Naive thymus-derived CD8-positive, alpha-beta T cell (primary cell): ENCODE measurements around the gene DRAM1. TPM values are rescaled to one million over a fixed set of nuclear protein-coding genes. Genes with fewer than 3 reads are reported as not detected.

ENCODE experiments used
- ATAC-seq, 2 donors: fragments of 150-1000 bp; cut with Tn5 transposase in 1 of 2; sonication (Bioruptor Pico), chemical (Tn5 transposase) in 1 of 2; 1 replicate in 1 of 2; 2 replicates in 1 of 2; pipeline ENCODE4 v1.10.0; 2021; ENCODE audit warnings: mild to moderate bottlenecking in 2 of 2, moderate library complexity in 2 of 2
- POLR2A ChIA-PET: fragments of 350-600 bp; sonication (Branson Sonifier 250); formaldehyde crosslinking; loops from one replicate; lab custom pipeline; 2021; ENCODE audit warnings: antibody characterized with exemption; lab: Charles Lee
- DNase-seq, 10 donors: peaks; one replicate each; pipeline versions ENCODE4 v3.0.0 to v3.0.0-alpha.2; 2020 to 2022
- H3K27ac Mint-ChIP-seq, 10 donors: one replicate each; pipeline ENCODE4 v1.8.0; 2020 to 2022; ENCODE audit warnings: mild to moderate bottlenecking in 10 of 10, mixed read lengths in 10 of 10, moderate library complexity in 4 of 10, inconsistent platforms in 1 of 10
- H3K27me3 Mint-ChIP-seq, 5 donors: one replicate each; pipeline ENCODE4 v1.8.0; 2021 to 2022; ENCODE audit warnings: mixed read lengths in 5 of 5
- H3K36me3 Mint-ChIP-seq, 3 donors: one replicate each; pipeline ENCODE4 v1.8.0; 2020 to 2022; ENCODE audit warnings: mixed read lengths in 3 of 3, mild to moderate bottlenecking in 2 of 3, inconsistent platforms in 1 of 3
- H3K4me1 Mint-ChIP-seq, 4 donors: one replicate each; pipeline ENCODE4 v1.8.0; 2021 to 2022; ENCODE audit warnings: mixed read lengths in 4 of 4
- H3K4me3 Mint-ChIP-seq, 10 donors: one replicate each; pipeline ENCODE4 v1.8.0; 2020 to 2022; ENCODE audit warnings: mild to moderate bottlenecking in 10 of 10, mixed read lengths in 10 of 10, moderate library complexity in 6 of 10, inconsistent platforms in 1 of 10
- H3K9me3 Mint-ChIP-seq, 9 donors: one replicate each; pipeline ENCODE4 v1.8.0; 2020 to 2022; ENCODE audit warnings: mixed read lengths in 9 of 9, mild to moderate bottlenecking in 3 of 9, inconsistent platforms in 1 of 9, moderate library complexity in 1 of 9
- polyA plus RNA-seq, 3 donors: library from polyadenylated mRNA; unstranded; fragments of 300-500 nt; fragmentation: Illumina TruSeq; gene quantifications; one replicate each; pipeline ENCODE4 v1.2.3, GENCODE V29; 2021
- total RNA-seq, 8 experiments: library from RNA in 2 of 8; stranded (reverse) in 2 of 8; gene quantifications; one replicate each; pipeline ENCODE4 v1.2.3 and lab custom pipeline; 2021 to 2026

DRAM1 gene
- total RNA-seq (1 to 10 TPM; 1.6 to 3.3 TPM), polyA plus RNA-seq (1 to 10 TPM; 1.2 to 1.8 (median 1.5) TPM), total RNA-seq (lab: John Stamatoyannopoulos, UW) (1.9 to 3.6 (median 2.6) reads per million in 6 experiments)

DNA sequence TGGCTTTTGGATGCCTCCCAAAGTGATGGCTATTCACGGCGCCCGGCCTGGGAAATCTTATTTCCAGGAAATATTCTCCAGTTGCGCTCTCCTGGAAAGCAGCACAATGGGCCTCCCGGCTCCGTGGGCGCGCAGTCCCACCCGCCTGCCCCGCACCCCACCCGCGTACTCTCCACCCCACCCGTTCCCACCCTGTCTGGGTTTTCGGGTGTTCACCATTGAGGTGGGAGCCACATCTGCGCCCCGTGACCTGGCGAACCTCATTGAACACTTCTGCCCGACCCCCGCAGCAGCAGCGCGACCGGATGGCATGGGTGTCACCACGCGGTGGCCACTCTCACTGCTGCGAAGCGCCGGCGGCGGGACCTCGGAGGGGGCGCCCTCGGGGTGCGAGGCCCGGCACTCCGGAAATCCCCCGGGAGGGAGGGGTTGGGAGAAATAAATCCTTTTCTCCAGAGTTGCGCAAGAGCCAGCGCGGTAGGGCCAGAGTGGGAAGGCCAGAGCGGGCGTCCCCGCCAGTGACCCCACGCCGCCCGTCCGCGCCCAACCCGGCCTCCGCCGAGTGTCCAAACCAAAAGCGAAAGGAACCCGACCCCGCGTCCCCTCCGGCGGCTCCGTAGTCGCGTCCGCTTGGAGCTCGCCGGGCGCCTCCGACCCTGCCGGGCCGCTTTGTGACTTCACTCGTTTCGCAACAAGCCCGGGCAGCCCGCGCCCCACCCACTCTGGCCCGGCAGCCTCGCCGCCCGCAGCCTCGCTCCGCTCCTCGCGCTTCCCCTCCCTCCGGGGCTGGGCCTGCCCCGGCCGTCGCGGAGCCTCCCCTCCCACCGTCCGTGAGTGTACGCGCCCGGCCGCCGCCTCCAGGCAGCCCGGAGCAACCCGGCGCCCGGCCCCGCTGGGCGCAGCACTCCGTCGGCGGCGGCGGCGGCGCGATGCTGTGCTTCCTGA, at the start of gene DRAM1:
Gene DRAM1 (plus strand): TSS at position 720 of the 945 bp plus-strand sequence. CDS start 210 bp downstream, at position 930.
- peak within 1 kb of the TSS; percentile 84 to 95 (median 90) for H3K27ac Mint-ChIP-seq
- H3K4me3 Mint-ChIP-seq: peak within 1 kb of the TSS; percentile 82 to 97 (median 87)
- POLR2A ChIA-PET: interaction anchor here (1.1 to 1.9 kb wide), 2 partner anchors 47 to 54 kb away, joined by 5 to 9 read pairs; partner anchors contain the start of gene GNPTAB
- DNase-seq: peak; percentile 47 to 80 (median 68)
- no peaks in the 10 kb centered on the region for H3K36me3 Mint-ChIP-seq
- ATAC-seq: peak; percentile 80 to 81
- H3K27me3 Mint-ChIP-seq: no peaks in the 10 kb centered on the region
- H3K9me3 Mint-ChIP-seq: no peaks in the 10 kb centered on the region
- H3K4me1 Mint-ChIP-seq: peaks cover 14 to 19% (median 17%) of the 10 kb centered on the region in 4 donors

- no peak for ATAC-seq
- no peaks in the 10 kb centered on the region for H3K9me3 Mint-ChIP-seq
- no peaks in the 10 kb centered on the region for H3K27me3 Mint-ChIP-seq
- DNase-seq: no peak
- POLR2A ChIA-PET: interaction anchor here (1.6 to 3.1 kb wide), 2 partner anchors 9 to 55 kb away, joined by 4 to 26 read pairs; no protein-coding TSS in a partner anchor
- peaks cover 24 to 69% (median 58%) of the 10 kb centered on the region in 4 donors for H3K4me1 Mint-ChIP-seq
- no peaks in the 10 kb centered on the region for H3K36me3 Mint-ChIP-seq
- peak overlapping the region; percentile 88 to 99 (median 98) for H3K4me3 Mint-ChIP-seq
- H3K27ac Mint-ChIP-seq: peak overlapping the region in 9 of 10 donors; percentile 4 to 98 (median 91)
These were observed 48.8 kb upstream of the DRAM1 start for GRCh38 chr12:101828463-101829196.

- Mint-ChIP-seq H3K27me3 (no peaks in the 10 kb centered on the region), H3K4me1 (peaks cover 20 to 58% (median 48%) of the 10 kb centered on the region in 4 donors), H3K9me3 (no peaks in the 10 kb centered on the region), H3K36me3 (no peaks in the 10 kb centered on the region), H3K4me3 (peak overlapping the region; percentile 88 to 99 (median 98)), H3K27ac (peak overlapping the region; percentile 91 to 98 (median 96))
- no peak for ATAC-seq
- DNase-seq: no peak
- POLR2A ChIA-PET: interaction anchor here (0.6 to 3.1 kb wide), 14 partner anchors 8 to 421 kb away, joined by 3 to 26 read pairs (median 6); partner anchors contain the start of genes ARL1 and DRAM1
These were observed 47.6 kb upstream of the DRAM1 start for GRCh38 chr12:101829639-101830366.

- Mint-ChIP-seq H3K4me1 (peaks cover 14 to 50% (median 39%) of the 10 kb centered on the region in 4 donors), H3K9me3 (no peaks in the 10 kb centered on the region), H3K27me3 (no peaks in the 10 kb centered on the region), H3K27ac (peak within 1 kb of the TSS; percentile 91 to 98 (median 96)), H3K36me3 (no peaks in the 10 kb centered on the region), H3K4me3 (peak within 1 kb of the TSS; percentile 88 to 99 (median 98))
- DNase-seq: peak; percentile 92 to 97 (median 95)
- POLR2A ChIA-PET: interaction anchor here (0.6 to 3.1 kb wide), 17 partner anchors 8 to 422 kb away, joined by 3 to 26 read pairs (median 5); partner anchors contain the start of genes ARL1 and DRAM1
- peak; percentile 85 to 86 for ATAC-seq
These were observed 46.7 kb upstream of the DRAM1 start, which contains the start of gene GNPTAB for GRCh38 chr12:101830367-101831325. TSS of gene GNPTAB (minus strand) at chr12:101830959. CDS start at chr12:101830675, 284 bp downstream.

DNA sequence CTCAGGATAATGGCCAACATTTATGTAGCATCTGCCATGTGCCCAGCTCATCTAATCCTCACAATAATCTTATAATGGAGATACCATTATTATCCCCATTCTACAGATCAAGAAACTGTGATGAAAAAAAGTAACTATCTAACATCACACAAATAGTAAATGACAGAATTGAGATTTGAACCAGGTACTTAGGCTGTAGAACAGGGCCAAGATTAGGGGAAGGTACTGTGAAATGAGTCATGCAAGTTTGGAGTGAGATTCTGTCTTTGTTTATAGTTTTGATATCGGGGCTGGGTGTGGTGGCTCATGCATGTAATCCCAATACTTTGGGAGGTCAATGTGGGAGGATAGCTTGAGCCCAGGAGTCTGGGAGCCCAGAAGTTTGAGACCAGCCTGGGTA, 45.4 kb upstream of the DRAM1 start:
- Mint-ChIP-seq H3K9me3 (no peaks in the 10 kb centered on the region), H3K4me3 (peak overlapping the region in 1 of 10 donors; percentile 26), H3K27ac (peak overlapping the region in 4 of 10 donors; percentile 16 to 76 (median 20)), H3K4me1 (peaks cover 14 to 39% (median 29%) of the 10 kb centered on the region in 4 donors), H3K27me3 (no peaks in the 10 kb centered on the region), H3K36me3 (no peaks in the 10 kb centered on the region)
- no peak for ATAC-seq
- POLR2A ChIA-PET: no interaction called here
- DNase-seq: no peak

DNA sequence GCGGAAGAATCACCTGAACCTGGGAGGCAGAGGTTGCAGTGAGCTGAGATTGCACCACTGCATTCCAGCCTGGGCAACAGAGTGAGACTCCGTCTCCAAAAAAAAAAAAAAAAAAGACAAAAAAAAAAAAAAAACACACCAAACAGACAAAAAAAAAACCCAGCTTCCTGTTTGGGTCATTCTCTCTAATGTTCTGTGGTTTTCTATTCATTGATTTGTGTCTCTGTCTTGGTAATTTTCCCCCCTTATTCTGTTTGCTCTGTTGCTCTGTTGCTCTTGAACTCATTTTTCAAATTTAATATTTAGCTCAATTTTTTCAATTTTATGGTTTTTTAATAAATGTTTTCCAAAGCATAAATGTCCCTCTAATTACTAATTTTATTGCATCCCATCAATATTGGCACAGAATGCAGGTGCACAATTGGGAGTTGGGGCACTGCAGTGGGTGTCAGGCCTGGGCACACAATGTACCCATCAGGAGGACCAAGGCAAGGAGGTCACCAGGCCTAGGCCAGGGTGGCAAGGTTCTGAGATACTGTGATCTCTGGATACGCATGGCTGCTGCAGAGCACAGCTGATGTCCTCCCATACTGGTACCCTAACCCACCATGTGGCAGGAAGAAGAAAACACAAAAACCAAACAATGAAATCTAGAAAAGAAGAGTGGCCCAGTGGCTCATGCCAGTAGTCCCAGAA, 38.6 kb upstream of the DRAM1 start:
- peak overlapping the region in 8 of 10 donors; percentile 10 to 52 (median 26) for H3K4me3 Mint-ChIP-seq
- ATAC-seq: peak; percentile 60 to 66
- no peaks in the 10 kb centered on the region for H3K36me3 Mint-ChIP-seq
- no peaks in the 10 kb centered on the region for H3K9me3 Mint-ChIP-seq
- no peaks in the 10 kb centered on the region for H3K27me3 Mint-ChIP-seq
- DNase-seq: peak in 3 of 10 donors; percentile 38 to 47 (median 39)
- H3K4me1 Mint-ChIP-seq: peaks cover 7 to 22% (median 15%) of the 10 kb centered on the region in 4 donors
- POLR2A ChIA-PET: interaction anchor here (0.6 to 1.4 kb wide), 6 partner anchors 9 to 432 kb away, joined by 3 to 6 read pairs (median 4); partner anchors contain the start of gene CHPT1
- peak overlapping the region in 9 of 10 donors; percentile 7 to 85 (median 66) for H3K27ac Mint-ChIP-seq

DNA sequence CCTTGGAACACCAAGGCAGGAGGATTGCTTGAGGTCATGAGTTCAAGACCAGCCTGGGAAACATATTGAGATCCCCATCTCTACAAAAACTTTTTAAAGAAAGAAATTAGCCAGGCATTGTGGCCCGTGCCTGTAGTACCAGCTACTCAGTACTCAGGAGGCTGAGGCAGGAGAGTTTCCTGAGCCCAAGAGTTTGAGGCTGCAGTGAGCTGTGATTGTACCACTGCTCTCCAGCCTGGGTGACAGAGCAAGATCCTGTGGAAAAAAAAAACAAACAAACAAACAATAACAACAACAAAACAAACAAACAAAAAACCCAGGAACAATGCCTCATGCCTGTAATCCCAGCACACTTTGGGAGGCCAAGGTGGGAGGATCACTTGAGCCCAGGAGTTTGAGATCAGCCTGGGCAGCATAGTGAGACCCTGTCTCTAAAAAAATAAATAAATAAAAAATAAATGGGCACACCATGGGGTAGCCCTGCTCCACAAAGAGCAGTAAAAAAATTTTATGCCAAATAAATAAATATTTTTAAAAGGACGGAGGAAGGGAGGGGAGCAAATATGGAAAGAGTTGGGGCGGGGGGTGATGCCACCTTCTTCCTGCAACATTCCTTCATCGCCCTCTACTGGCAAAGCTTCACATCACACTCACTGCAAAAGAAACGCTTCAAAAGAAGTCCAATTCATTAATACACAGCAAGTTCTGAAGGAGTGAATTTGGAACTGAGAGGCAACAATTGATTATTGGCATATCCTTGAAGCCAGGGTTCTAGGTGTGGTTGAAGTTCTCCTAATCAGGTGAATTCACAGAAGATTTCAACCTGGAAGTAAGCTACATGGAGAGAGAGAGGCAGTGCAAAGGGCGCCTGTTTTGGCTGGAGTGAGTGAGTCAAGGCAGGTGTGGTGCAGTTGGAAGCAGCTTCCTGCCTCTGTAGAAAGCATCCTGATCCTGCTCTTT, 37.8 kb upstream of the DRAM1 start:
- Mint-ChIP-seq H3K27ac (peak overlapping the region in 5 of 10 donors; percentile 7 to 85 (median 66)), H3K4me1 (peaks cover 7 to 22% (median 15%) of the 10 kb centered on the region in 4 donors), H3K9me3 (no peaks in the 10 kb centered on the region), H3K4me3 (peak overlapping the region in 3 of 10 donors; percentile 14 to 52 (median 22)), H3K27me3 (no peaks in the 10 kb centered on the region), H3K36me3 (no peaks in the 10 kb centered on the region)
- POLR2A ChIA-PET: interaction anchor here (0.6 to 1.9 kb wide), 9 partner anchors 9 to 70 kb away, joined by 3 to 8 read pairs (median 4); partner anchors contain the start of gene GNPTAB
- ATAC-seq: peak; percentile 73 to 77
- peak; percentile 48 to 83 (median 71) for DNase-seq

DNA sequence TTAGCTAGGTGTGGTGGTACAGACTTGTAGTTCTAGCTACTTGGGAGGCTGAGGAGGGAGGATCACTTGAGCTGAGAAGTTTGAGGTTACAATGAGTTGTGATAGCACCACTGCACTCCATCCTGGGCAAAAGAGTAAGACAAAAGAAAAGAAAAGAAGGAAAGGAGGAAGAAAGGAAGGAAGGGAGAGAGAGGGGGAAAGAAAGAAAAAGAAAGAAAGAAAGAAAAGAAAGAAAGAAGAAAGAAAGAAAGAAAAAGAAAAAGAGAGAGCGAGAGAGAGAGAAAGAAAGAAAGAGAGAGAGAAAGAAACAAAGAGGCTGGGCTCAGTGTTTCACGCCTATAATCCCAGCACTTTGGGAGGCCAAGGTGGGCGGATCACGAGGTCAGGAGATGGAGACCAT, 36.3 kb upstream of the DRAM1 start:
- POLR2A ChIA-PET: interaction anchor here (1.5 to 1.9 kb wide), 2 partner anchors 11 to 67 kb away, joined by 5 to 7 read pairs; no protein-coding TSS in a partner anchor
- Mint-ChIP-seq H3K4me3 (no peak overlapping the region), H3K27ac (no peak overlapping the region), H3K9me3 (no peaks in the 10 kb centered on the region), H3K36me3 (no peaks in the 10 kb centered on the region), H3K4me1 (peaks cover 7 to 22% (median 15%) of the 10 kb centered on the region in 4 donors), H3K27me3 (no peaks in the 10 kb centered on the region)
- ATAC-seq: no peak
- no peak for DNase-seq

DNA sequence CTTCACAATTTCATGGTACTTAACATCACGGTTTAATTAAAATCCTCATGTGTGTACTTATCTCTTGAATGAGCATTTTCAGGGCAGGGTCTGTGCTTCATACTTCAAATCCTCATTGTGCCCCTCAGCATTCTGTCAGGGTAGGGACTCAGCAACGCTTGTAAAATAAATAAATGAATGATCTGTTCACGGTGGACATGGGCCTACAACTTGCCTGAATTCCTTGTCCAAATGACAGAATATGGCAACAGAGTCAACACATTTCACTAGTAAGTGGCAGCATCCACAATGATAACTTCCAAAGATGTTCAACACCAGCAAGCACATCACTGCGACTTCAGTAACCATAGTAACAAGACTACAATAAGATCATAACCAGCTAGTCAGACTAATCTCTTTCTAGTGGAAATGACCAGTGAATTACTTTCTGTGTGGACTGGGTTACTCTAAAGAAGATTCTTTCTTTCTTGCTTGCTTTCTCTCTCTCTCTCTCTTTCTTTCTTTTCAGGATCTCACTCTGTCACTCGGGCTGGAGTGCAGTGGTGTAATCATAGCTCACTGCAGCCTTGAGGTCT, 32.2 kb upstream of the DRAM1 start:
- no peaks in the 10 kb centered on the region for H3K27me3 Mint-ChIP-seq
- peak overlapping the region in 1 of 10 donors; percentile 13 for H3K27ac Mint-ChIP-seq
- no peak for ATAC-seq
- POLR2A ChIA-PET: no interaction called here
- peaks cover 0 to 4% (median 0%) of the 10 kb centered on the region in 4 donors for H3K4me1 Mint-ChIP-seq
- H3K9me3 Mint-ChIP-seq: no peaks in the 10 kb centered on the region
- DNase-seq: no peak
- no peak overlapping the region for H3K4me3 Mint-ChIP-seq
- H3K36me3 Mint-ChIP-seq: no peaks in the 10 kb centered on the region
